HepG2 (cell line): ENCODE data around the gene EXOSC9. TPM values are rescaled to one million over a fixed set of nuclear protein-coding genes. Genes with fewer than 3 reads are reported as not detected.

Source experiments
- ATAC-seq: fragments of 200-7000 bp; cut with Tn5 transposase; 3 replicates; pipeline ENCODE4 v1.9.1; 2020; ENCODE audit warnings: mild to moderate bottlenecking, moderate library complexity
- BruUV-seq: library from RNA; stranded (reverse); fragments of 400-500 nt; replicated peaks from 2 replicates; lab custom pipeline; 2021; lab: Mats Ljungman, UMichigan
- CTCF ChIA-PET: fragments of 300-600 bp; formaldehyde crosslinking; extraction: SDS; loops from one replicate; lab custom pipeline; 2021; ENCODE audit warnings: low total read pairs, inconsistent platforms, low intra/inter-chr PET ratio; lab: Yijun Ruan, JAX
- POLR2A ChIA-PET: fragments of 350-600 bp; sonication (Branson Sonifier 250); formaldehyde crosslinking; loops from one replicate; lab custom pipeline; 2020; ENCODE audit warnings: antibody characterized with exemption, inconsistent platforms; lab: Yijun Ruan, JAX
- DNase-seq: peaks from one replicate; pipeline ENCODE4 v3.0.0-alpha.2; 2015; ENCODE audit warnings: low spot score
- FAIRE-seq: peaks from 3 replicates; lab custom pipeline; 2011; peaks lifted over from hg19 to GRCh38; lab: Jason Lieb, UNC
- H2AFZ ChIP-seq: one replicate; pipeline ENCODE4 v1.6.1; 2011; ENCODE audit warnings: low read length, inconsistent platforms
- H3K27ac ChIP-seq: fragments of 300-600 bp; 3 replicates; pipeline ENCODE4 v1.8.0; 2011; ENCODE audit warnings: mixed run types, mild to moderate bottlenecking, mixed read lengths, low read length, inconsistent platforms; ENCODE audit not compliant: insufficient read depth; ENCODE audit errors: extremely low read length
- H3K27me3 ChIP-seq, 2 experiments: fragments of 200-600 bp in 1 of 2; 2 replicates in 1 of 2; 3 replicates in 1 of 2; pipeline versions ENCODE4 v1.6.0 to v1.8.0; 2011; ENCODE audit warnings: low read length in 2 of 2, mild to moderate bottlenecking in 2 of 2, moderate library complexity in 2 of 2, inconsistent platforms in 1 of 2; ENCODE audit not compliant: insufficient read depth in 2 of 2, control insufficient read depth in 1 of 2
- H3K36me3 ChIP-seq, 2 experiments: fragments of 200-600 bp in 1 of 2; replicated peaks in 1 of 2; 2 replicates in 1 of 2; 3 replicates in 1 of 2; pipeline versions ENCODE4 v1.5.1 to v1.8.0; 2011; ENCODE audit warnings: low read length in 2 of 2, inconsistent platforms in 1 of 2; ENCODE audit not compliant: insufficient read depth in 2 of 2, control insufficient read depth in 1 of 2
- H3K4me1 ChIP-seq: 2 replicates; pipeline ENCODE4 v1.5.1; 2012; ENCODE audit warnings: low read length, inconsistent platforms; ENCODE audit not compliant: insufficient read depth
- H3K4me2 ChIP-seq: 2 replicates; pipeline ENCODE4 v1.6.0; 2011; ENCODE audit warnings: low read depth, low read length, inconsistent platforms
- H3K4me3 ChIP-seq, 3 experiments: fragments of 200-600 bp in 1 of 3; sonication (generic), shearing (Covaris generic) in 1 of 3; replicated peaks in 1 of 3; 2 replicates each; pipeline ENCODE4 v1.5.1; 2011 to 2016; ENCODE audit warnings: low read length in 3 of 3, inconsistent platforms in 2 of 3, low read depth in 2 of 3, mild to moderate bottlenecking in 2 of 3, control low read depth in 1 of 3, mixed read lengths in 1 of 3; ENCODE audit not compliant: insufficient read depth in 1 of 3
- H3K79me2 ChIP-seq: one replicate; pipeline ENCODE4 v1.6.1; 2011; ENCODE audit warnings: low read length, inconsistent platforms; ENCODE audit not compliant: insufficient read depth
- H3K9ac ChIP-seq: 2 replicates; pipeline ENCODE4 v1.6.0; 2011; ENCODE audit warnings: mild to moderate bottlenecking, low read depth, low read length, inconsistent platforms; ENCODE audit not compliant: insufficient read depth
- H3K9me3 ChIP-seq: 2 replicates; pipeline ENCODE4 v1.5.1; 2012; ENCODE audit warnings: mild to moderate bottlenecking, low read length
- H4K20me1 ChIP-seq: 2 replicates; pipeline ENCODE4 v1.6.0; 2011; ENCODE audit warnings: inconsistent platforms, mild to moderate bottlenecking, low read length, moderate library complexity; ENCODE audit not compliant: insufficient read depth
- CBFB ChIP-seq: sonication (generic); formaldehyde crosslinking; IDR thresholded peaks from 2 replicates; pipeline ENCODE4 v1.4.0; 2020; ENCODE audit warnings: missing genetic modification reagents
- ETV6 ChIP-seq: sonication (generic); formaldehyde crosslinking; conservative IDR thresholded peaks from 2 replicates; pipeline ENCODE4 v1.4.0; 2020; ENCODE audit warnings: missing genetic modification reagents
- HDAC1 ChIP-seq: sonication (generic); formaldehyde crosslinking; IDR thresholded peaks from 2 replicates; pipeline ENCODE4 v1.5.1; 2020; ENCODE audit warnings: mild to moderate bottlenecking, missing genetic modification reagents
- HNRNPUL1 ChIP-seq: fragments of 200-400 bp; formaldehyde crosslinking; IDR thresholded peaks from 2 replicates; pipeline ENCODE4 v1.6.1; 2017; ENCODE audit warnings: low read depth, mild to moderate bottlenecking, low read length, moderate library complexity
- NCOA5 ChIP-seq: sonication (generic); formaldehyde crosslinking; IDR thresholded peaks from 2 replicates; pipeline ENCODE4 v1.4.0; 2020; ENCODE audit warnings: missing genetic modification reagents
- TIGD3 ChIP-seq: sonication (generic); formaldehyde crosslinking; IDR thresholded peaks from 2 replicates; pipeline ENCODE4 v1.5.1; 2020; ENCODE audit warnings: mild to moderate bottlenecking, missing genetic modification reagents, borderline replicate concordance
- TRAFD1 ChIP-seq: sonication (generic); formaldehyde crosslinking; IDR thresholded peaks from 2 replicates; pipeline ENCODE4 v1.5.1; 2020; ENCODE audit warnings: missing genetic modification reagents, mild to moderate bottlenecking, borderline replicate concordance
- ZBTB44 ChIP-seq: sonication (generic); formaldehyde crosslinking; IDR thresholded peaks from 2 replicates; pipeline ENCODE4 v1.4.0; 2020; ENCODE audit warnings: missing genetic modification reagents
- ZBTB7A ChIP-seq: sonication (generic); formaldehyde crosslinking; IDR thresholded peaks from 2 replicates; pipeline ENCODE4 v1.8.0; 2022; ENCODE audit warnings: mild to moderate bottlenecking, missing genetic modification reagents
- ZNF12 ChIP-seq: sonication (generic); formaldehyde crosslinking; IDR thresholded peaks from 2 replicates; pipeline ENCODE4 v1.5.0; 2020; ENCODE audit warnings: missing genetic modification reagents
- ZNF615 ChIP-seq: sonication (generic); formaldehyde crosslinking; IDR thresholded peaks from 2 replicates; pipeline ENCODE4 v1.5.0; 2020; ENCODE audit warnings: mild to moderate bottlenecking, missing genetic modification reagents, borderline replicate concordance
- ZNF749 ChIP-seq: sonication (generic); formaldehyde crosslinking; IDR thresholded peaks from 2 replicates; pipeline ENCODE4 v1.8.0; 2022; ENCODE audit warnings: mild to moderate bottlenecking, missing genetic modification reagents, moderate library complexity, borderline replicate concordance
- ZSCAN25 ChIP-seq: sonication (generic); formaldehyde crosslinking; IDR thresholded peaks from 2 replicates; pipeline ENCODE4 v1.8.0; 2022; ENCODE audit warnings: mild to moderate bottlenecking, missing genetic modification reagents
- WGBS: methylation state at CpG from one replicate; pipeline ENCODE4 v1.1.6; 2017; ENCODE audit warnings: low lambda C conversion rate; 5-methylcytosine and 5-hydroxymethylcytosine counted together
- in situ Hi-C: cut with HindIII; loops from 2 replicates; pipeline ENCODE4 v1.10.0; 2017; ENCODE audit warnings: low pct_unique_long_range_greater_than_20kb; ENCODE audit not compliant: extremely low pct_ligation_motif_present
- intact Hi-C: fragments of 100-400 bp; cut with micrococcal nuclease; formaldehyde crosslinking; loops from one replicate; pipeline ENCODE4 v1.10.0; 2022; ENCODE audit not compliant: unreplicated experiment
- polyA plus RNA-seq, 8 experiments: library from polyadenylated mRNA; depleted of rRNA in 3 of 8; stranded (reverse) in 7 of 8; unstranded in 1 of 8; fragments of >200 nt; fragmentation: Illumina TruSeq in 4 of 8; extraction: Trizol in 4 of 8; gene quantifications; 2 replicates each; pipeline versions ENCODE4 v1.2.1 to v1.2.3, GENCODE V29; 2011 to 2016; ENCODE audit warnings: low read depth in 4 of 8, missing spikeins in 1 of 8, mixed read lengths in 1 of 8; ENCODE audit not compliant: insufficient read depth in 1 of 8
- total RNA-seq, 5 experiments: library from RNA; depleted of rRNA; stranded (reverse); fragments of >200 nt; fragmentation: Illumina TruSeq; extraction: Trizol; gene quantifications; 2 replicates each; pipeline ENCODE4 v1.2.3, GENCODE V29; 2016; ENCODE audit warnings: low read depth in 1 of 5

The EXOSC9 gene
- total and polyA plus RNA-seq, 2 of the 13 experiments (the other 11 are each of a cell fraction or from before 2014, with no cell fraction given), result 26.0 to 48.0 TPM

- TF ChIP-seq ZNF615, result no peak
Observed at GRCh38 chr4:121765368-121765705, 35.8 kb upstream of the EXOSC9 start (continued).

DNA sequence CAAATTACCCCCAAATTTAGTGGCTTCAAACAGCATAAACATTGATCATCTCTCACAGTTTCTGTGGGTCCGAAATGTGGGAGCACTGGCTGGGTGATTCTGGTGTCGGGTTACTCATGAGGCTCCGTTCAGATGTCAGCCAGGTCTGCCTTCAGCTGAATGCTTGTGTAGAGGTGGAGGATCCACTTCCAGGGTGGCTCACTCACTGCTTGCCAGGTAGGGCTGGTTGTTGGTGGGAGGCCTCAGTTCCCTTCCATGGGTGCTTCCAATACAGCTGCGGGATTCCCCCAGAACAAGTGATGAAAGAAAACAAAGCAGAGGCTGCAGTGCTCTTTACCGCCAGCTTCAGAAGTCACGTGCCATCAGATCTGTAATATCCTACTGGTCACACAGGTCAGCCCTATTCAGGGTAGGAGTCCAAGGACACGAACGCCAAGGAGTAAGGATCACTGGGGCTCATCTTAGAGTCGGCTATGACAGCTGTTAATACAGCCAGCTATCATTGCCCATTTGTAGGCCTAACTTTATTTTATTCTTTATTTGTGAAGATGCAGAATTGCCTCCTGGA, 35.1 kb upstream of the EXOSC9 start:
- Histone ChIP-seq H3K9me3 (no peaks in the 10 kb centered on the region), H3K79me2 (no peaks in the 10 kb centered on the region), H3K27ac (no peak overlapping the region), H3K4me1 (no peaks in the 10 kb centered on the region), H3K4me3 (no peak overlapping the region), H3K9ac (no peak overlapping the region), H3K36me3 (no peaks in the 10 kb centered on the region), H4K20me1 (no peaks in the 10 kb centered on the region), H3K27me3 (peaks cover 9 to 55% of the 10 kb centered on the region in 2 experiments; a peak in 4 of 5 replicates), H2AFZ (no peak overlapping the region), H3K4me2 (no peak overlapping the region)
- no TSS peak for BruUV-seq
- no peak for DNase-seq
- peak; percentile 45; the same call in 2 of the 3 replicates for ATAC-seq
- ChIA-PET POLR2A (no interaction called here), CTCF (no interaction called here)
- WGBS, result 31% methylated on average over 7 of the region's 9 CpGs
- TF ChIP-seq TRAFD1 (CRISPR knock-in tag) (no peak), NCOA5 (no peak), ZBTB44 (CRISPR knock-in tag) (no peak), TIGD3 (CRISPR knock-in tag) (no peak), HDAC1 (CRISPR knock-in tag) (no peak), ZSCAN25 (CRISPR knock-in tag) (no peak), ZBTB7A (CRISPR knock-in tag) (no peak), ZNF12 (CRISPR knock-in tag) (no peak), CBFB (no peak), ZNF749 (CRISPR knock-in tag) (no peak), ZNF615 (no peak), ETV6 (CRISPR knock-in tag) (no peak), HNRNPUL1 (no peak)
- in situ Hi-C loops (no loop called here), intact Hi-C loops (no loop called here)
- no peak for FAIRE-seq
